ENCODE data around the gene AFAP1L2. TPM values are rescaled to one million over a fixed set of nuclear protein-coding genes. Genes with fewer than 3 reads are reported as not detected.
"Not testable (repeated sequence)": the region's sequence is repeated elsewhere in the genome, so short reads cannot be mapped to it uniquely, and the experiment has no call there.

AFAP1L2 gene
- total RNA-seq, 2 experiments from 2014 or later, result 1.1 to 1.2 TPM

DNA sequence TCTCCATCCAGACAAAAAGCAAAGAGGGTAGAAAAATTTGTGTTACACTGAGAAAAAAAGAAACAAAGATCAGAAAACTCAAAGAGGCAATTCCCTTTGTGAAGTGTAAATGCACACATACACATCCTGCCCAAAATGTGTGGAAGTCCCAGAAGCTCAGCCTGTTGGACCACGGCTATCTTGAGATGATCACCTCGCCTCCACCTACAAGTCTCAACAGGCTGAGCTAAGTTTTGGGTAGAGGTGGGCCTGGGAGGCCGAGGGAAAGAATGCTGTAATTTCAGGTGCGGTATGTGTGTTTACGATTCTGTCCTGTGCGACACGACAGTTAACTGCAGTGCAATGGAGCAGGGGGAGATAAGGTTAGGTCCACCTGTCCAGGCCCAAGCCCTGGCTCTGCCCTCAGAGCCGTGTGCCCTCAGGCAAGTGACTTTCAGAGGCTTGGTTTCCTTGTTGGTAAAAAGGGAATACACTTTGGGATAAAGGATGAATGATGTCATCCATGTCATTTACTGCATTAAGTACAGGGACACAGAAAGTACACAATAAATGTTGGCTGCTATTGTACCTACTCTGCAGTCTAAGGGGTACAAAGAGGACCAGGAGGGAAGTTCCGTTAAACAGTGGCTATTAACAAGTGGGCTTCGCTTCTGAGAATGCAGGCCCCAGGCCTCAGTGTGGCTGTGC, 67.3 kb downstream of the AFAP1L2 start:
- H3K4me1 Mint-ChIP-seq (ENCODE audit: low read depth), result no peaks in the 10 kb centered on the region
- no peak overlapping the region for H3K4me3 Mint-ChIP-seq
- ChIA-PET POLR2A (no interaction called here), CTCF (interaction anchor here (0.5 kb wide), 1 partner anchor 97 kb away, joined by 3 read pairs; no protein-coding TSS in a partner anchor)
- no peaks in the 10 kb centered on the region for H3K9me3 Mint-ChIP-seq
- H3K36me3 Mint-ChIP-seq, result no peaks in the 10 kb centered on the region
- DNase-seq, result no peak
- H3K27me3 Mint-ChIP-seq, result peaks cover 6% of the 10 kb centered on the region
- intact Hi-C loops (cut with micrococcal nuclease), result no loop called here
- H3K27ac Mint-ChIP-seq, result no peak overlapping the region

DNA sequence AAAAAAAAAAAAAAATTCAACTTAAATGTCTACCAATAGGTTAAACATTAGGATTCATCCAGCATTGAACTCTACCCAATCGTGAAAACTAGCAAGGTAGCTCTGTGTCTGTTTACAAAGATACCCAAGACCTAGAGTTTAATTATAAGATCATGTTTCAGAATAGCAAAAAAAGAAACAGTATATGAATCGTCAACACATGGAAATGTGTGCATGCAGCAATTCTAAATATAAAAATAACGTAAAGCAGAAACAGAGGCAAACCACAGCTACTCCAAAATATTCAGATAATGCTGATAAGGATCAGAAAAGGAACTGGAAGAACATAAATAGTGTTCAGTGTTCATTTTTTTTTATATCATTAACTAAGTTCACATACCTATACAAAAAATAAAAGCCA, 68.7 kb downstream of the AFAP1L2 start:
- ChIA-PET POLR2A (no interaction called here), CTCF (interaction anchor here (0.6 kb wide), 1 partner anchor 10 kb away, joined by 4 read pairs; no protein-coding TSS in a partner anchor)
- no peaks in the 10 kb centered on the region for H3K9me3 Mint-ChIP-seq
- H3K27ac Mint-ChIP-seq, result no peak overlapping the region
- H3K27me3 Mint-ChIP-seq, result peaks cover 6% of the 10 kb centered on the region
- no peak for DNase-seq
- intact Hi-C loops (cut with micrococcal nuclease), result no loop called here
- no peaks in the 10 kb centered on the region for H3K4me1 Mint-ChIP-seq (ENCODE audit: low read depth)
- no peak overlapping the region for H3K4me3 Mint-ChIP-seq
- no peaks in the 10 kb centered on the region for H3K36me3 Mint-ChIP-seq

DNA sequence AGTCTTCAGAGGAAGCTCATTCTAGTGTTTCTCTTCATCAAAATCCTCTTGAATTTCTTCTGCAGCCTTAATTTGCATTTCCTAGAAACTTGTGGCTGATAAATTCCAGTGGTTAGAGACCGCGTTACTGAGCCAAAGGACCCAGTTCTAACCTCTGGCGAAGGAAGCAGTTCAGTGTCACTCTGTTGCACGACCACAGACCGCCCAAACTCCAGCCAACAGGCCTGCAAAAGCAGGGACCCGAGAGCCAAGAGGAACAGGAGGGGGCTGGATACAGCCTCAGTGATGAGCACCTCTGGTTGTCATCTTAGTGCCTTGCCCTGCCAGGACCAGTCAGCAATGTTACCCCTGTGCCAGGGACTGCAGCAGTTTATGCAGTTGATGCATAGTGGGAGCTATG, 70.0 kb downstream of the AFAP1L2 start:
- Mint-ChIP-seq H3K27ac (no peak overlapping the region), H3K36me3 (no peaks in the 10 kb centered on the region), H3K4me3 (no peak overlapping the region), H3K4me1 (ENCODE audit: low read depth) (no peaks in the 10 kb centered on the region), H3K9me3 (no peaks in the 10 kb centered on the region), H3K27me3 (peaks cover 6% of the 10 kb centered on the region)
- DNase-seq, result no peak
- intact Hi-C loops (cut with micrococcal nuclease), result no loop called here
- CTCF ChIA-PET, result interaction anchor here (1.3 kb wide), 1 partner anchor 30 kb away, joined by 3 read pairs; no protein-coding TSS in a partner anchor
- POLR2A ChIA-PET, result no interaction called here

DNA sequence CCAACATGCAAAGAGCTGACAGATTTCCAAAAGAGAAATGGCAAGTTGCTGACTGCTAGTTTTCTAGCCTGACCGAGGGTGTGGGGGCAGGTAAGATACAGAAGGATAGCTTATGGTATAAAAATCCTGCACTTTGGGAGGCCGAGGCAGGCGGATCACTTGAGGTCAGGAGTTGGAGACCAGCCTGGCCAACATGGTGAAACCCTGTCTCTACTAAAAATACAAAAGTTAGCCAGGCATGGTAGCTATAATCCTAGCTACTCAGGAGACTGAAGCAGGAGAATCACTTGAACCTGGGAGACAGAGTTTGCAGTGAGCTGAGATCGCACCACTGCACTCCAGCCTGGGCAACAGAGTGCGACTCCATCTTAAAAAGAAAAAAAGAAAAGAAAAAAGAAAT, 70.9 kb downstream of the AFAP1L2 start:
- CTCF ChIA-PET, result interaction anchor here (1.3 kb wide), 1 partner anchor 30 kb away, joined by 3 read pairs; no protein-coding TSS in a partner anchor
- H3K27me3 Mint-ChIP-seq; intact Hi-C loops (cut with micrococcal nuclease): not testable (repeated sequence)

DNA sequence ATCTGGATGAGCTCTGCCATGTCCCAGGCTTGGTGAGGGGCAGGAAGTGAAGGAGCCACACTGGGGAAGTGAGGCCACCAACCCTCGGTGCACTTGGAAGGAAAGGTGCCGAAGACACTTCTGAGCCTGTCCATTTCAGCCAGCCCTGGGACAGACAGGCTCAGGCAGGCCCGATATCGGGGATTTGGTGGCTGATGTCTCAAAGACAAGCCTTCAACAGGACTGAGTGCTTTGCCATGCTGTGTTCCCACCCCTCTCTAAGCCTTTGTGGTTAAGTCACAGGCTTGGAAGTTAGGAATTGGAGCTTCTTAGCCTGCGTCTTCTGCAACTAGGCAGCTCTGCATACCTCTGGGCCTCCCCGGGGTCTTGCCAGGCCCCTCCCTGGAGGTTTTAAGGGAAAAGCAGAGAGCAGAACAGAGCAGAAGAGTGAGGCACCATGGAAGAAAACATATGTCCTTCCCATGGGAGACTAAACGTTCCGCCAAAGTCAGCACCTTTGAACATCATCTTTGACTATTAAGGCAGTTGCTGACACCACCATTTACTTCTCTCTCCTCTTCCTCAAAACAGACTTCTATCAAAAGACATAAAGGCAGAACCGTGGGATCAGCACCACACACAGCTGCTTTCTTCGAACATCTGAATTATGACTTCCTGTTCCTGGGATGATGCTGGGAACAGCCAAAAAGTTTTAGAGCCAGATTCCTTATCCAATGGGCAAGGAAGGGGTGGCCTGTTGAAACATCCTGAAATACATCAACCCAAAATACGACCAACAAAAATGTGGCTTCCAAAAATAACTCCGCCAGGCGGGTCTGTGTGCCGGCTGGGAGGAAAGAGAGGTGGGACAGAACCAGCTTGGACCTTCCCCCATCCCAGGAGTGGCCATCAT, 71.8 kb downstream of the AFAP1L2 start:
- intact Hi-C loops (cut with micrococcal nuclease), result no loop called here
- no peaks in the 10 kb centered on the region for H3K9me3 Mint-ChIP-seq
- POLR2A ChIA-PET, result no interaction called here
- CTCF ChIA-PET, result no interaction called here
- no peak for DNase-seq
- H3K36me3 Mint-ChIP-seq, result no peaks in the 10 kb centered on the region
- no peak overlapping the region for H3K4me3 Mint-ChIP-seq
- H3K27me3 Mint-ChIP-seq, result peaks cover 6% of the 10 kb centered on the region
- no peak overlapping the region for H3K27ac Mint-ChIP-seq
- H3K4me1 Mint-ChIP-seq (ENCODE audit: low read depth), result no peaks in the 10 kb centered on the region

More for the DNA sequence above, 70.9 kb downstream of the AFAP1L2 start:
- H3K27ac Mint-ChIP-seq; H3K9me3 Mint-ChIP-seq; H3K4me3 Mint-ChIP-seq; H3K4me1 Mint-ChIP-seq (ENCODE audit: low read depth); POLR2A ChIA-PET; H3K36me3 Mint-ChIP-seq; DNase-seq: not testable (repeated sequence)

DNA sequence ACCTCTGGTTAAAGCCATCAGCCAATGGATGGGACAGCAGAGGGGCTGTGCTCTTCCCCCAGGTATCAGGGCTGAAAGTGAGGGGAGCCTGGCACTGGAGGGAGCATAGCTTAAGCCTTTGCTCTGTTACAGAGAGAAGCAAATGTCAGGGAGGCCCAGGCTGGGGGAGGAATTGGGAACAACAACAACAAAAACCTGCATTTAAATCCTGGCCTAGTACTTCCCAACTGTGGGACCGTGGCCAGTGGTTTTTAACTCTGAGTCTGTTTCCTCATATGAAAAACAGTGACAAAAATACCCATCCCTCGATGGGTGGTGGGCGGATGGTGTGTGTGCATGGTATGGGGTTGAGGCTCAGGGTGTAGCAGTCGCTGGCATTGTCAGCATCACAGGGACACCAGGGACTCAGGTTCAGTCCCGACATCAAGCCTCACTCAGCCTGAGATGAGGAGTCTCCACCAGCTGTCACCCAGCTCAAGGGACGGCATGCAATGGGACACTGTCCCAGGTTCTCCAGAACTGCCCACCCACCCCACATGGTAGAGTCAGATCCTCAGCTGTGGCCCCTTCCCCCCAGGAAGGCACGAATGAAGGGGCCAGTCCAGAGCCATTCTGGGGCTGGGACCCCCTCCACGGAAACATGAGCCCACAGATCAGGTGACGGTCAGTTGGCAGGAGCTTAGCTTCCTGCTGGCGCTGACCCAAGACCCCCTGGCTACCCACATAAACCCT, 74.5 kb downstream of the AFAP1L2 start:
- intact Hi-C loops (cut with micrococcal nuclease), result no loop called here
- no peak for DNase-seq
- ChIA-PET CTCF (no interaction called here), POLR2A (no interaction called here)
- H3K27me3 Mint-ChIP-seq, result peaks cover under 1% of the 10 kb centered on the region
- H3K4me3 Mint-ChIP-seq, result no peak overlapping the region
- no peaks in the 10 kb centered on the region for H3K9me3 Mint-ChIP-seq
- no peak overlapping the region for H3K27ac Mint-ChIP-seq
- H3K4me1 Mint-ChIP-seq (ENCODE audit: low read depth), result no peaks in the 10 kb centered on the region
- no peaks in the 10 kb centered on the region for H3K36me3 Mint-ChIP-seq

DNA sequence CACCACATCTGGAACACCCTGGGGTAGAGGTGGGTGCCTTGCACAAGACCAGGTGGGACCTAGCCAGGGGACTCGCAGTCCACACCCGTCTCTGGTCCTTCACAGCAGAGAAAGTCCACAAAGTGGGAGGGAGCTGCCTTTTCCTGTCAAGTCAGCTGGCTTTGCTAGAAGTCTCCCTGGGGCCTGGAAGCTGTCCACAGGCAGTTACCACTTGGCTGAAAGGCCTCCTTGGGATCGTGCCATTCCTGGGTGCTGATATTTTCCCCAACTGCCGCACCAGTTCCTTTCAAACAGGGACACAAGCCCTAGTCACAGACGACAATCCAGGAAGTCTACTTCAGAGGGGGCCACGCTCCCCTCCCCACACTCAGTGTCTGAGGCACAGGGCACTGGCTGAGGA, 75.4 kb downstream of the AFAP1L2 start:
- ChIA-PET POLR2A (no interaction called here), CTCF (no interaction called here)
- intact Hi-C loops (cut with micrococcal nuclease), result no loop called here
- Mint-ChIP-seq H3K4me3 (no peak overlapping the region), H3K27me3 (no peaks in the 10 kb centered on the region), H3K36me3 (no peaks in the 10 kb centered on the region), H3K9me3 (no peaks in the 10 kb centered on the region), H3K27ac (no peak overlapping the region), H3K4me1 (ENCODE audit: low read depth) (no peaks in the 10 kb centered on the region)
- no peak for DNase-seq

DNA sequence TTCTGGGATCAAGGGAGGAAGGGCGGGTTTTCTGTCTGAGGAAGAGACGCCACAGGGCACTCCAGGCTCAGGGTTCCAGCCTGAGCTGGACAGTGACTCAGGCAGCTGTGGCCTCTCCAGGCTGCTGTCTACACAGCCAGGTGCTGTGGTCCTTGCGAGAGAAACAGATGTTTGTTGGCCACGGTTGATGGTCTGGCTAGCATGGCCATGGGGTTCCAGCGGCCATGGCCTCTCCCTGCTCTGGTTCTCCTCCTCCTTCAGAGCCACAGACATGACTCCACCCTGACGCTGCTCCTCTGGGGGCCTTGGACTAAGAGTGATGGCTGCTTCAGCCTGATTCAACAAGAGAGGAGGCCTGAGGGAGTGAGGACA, 75.9 kb downstream of the AFAP1L2 start:
- no peak overlapping the region for H3K4me3 Mint-ChIP-seq
- no peak for DNase-seq
- ChIA-PET POLR2A (no interaction called here), CTCF (interaction anchor here (5.2 kb wide), 1 partner anchor 24 kb away, joined by 19 read pairs; no protein-coding TSS in a partner anchor)
- H3K27me3 Mint-ChIP-seq, result no peaks in the 10 kb centered on the region
- H3K4me1 Mint-ChIP-seq (ENCODE audit: low read depth), result no peaks in the 10 kb centered on the region
- no peak overlapping the region for H3K27ac Mint-ChIP-seq
- no peaks in the 10 kb centered on the region for H3K36me3 Mint-ChIP-seq
- no peaks in the 10 kb centered on the region for H3K9me3 Mint-ChIP-seq
- intact Hi-C loops (cut with micrococcal nuclease), result no loop called here

DNA sequence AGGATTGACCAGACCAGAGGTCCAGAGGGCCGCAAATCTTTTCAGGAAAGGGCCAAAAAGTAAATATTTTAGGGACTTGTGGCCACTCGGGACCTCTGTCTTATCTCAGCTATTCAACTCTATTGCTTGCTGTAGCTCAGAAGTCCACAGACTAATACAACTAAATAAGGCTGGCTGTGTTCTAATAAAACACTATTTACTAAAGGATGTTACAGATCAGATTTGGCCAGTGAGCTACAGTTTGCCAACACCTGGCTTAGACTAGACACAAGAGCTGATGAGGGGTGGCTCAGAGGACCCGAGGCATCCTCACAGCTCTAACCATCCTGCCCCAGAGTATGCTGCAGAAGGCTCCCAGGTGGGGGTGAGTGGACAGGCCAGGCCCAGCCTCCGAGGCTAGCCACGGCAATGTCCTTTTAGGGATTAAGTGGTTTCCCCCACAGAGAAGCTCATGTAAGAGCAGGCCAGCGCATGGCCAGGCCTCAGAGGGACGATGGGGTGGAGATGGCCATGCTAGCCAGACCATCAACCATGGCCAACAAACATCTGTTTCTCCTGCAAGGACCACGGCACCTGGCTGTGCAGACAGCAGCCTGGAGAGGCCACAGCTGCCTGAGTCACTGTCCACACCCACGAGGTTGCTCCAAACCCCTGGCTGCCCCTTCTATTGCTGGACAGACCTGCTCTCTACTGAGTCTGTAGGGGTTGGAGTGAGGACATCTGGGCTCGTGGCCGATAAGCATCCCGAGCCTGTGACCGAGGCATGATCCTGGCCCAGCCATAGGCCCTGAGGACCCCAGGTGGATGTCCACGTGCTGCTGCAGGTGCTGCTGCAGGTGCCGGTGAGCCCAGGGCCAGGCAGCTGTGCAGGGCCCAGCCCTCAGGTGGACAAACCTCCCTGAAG, 76.5 kb downstream of the AFAP1L2 start:
- no peaks in the 10 kb centered on the region for H3K9me3 Mint-ChIP-seq

DNA sequence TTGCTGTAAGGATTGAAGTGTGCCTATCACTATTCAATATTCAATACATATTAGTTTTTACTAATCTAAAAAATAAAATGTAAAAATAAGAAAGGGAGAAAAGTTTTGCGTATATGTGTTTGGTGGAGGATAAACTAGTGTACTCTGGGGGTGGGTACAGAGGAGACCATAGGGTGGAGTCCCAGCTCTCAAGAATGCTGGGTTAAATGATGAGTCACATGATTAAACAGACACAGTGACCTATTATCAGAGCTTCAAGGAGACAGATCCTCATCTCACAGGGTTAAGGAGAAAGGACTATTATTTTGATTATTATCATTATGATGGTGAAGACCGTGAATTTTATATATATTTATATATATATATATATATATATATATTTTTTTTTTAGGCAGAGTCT, 77.5 kb downstream of the AFAP1L2 start:
- Mint-ChIP-seq H3K27me3 (no peaks in the 10 kb centered on the region), H3K27ac (no peak overlapping the region), H3K4me3 (no peak overlapping the region), H3K9me3 (no peaks in the 10 kb centered on the region), H3K4me1 (ENCODE audit: low read depth) (no peaks in the 10 kb centered on the region), H3K36me3 (no peaks in the 10 kb centered on the region)
- ChIA-PET CTCF (interaction anchor here (5.2 kb wide), 1 partner anchor 23 kb away, joined by 19 read pairs; no protein-coding TSS in a partner anchor), POLR2A (no interaction called here)
- DNase-seq, result no peak
- intact Hi-C loops (cut with micrococcal nuclease), result no loop called here

More for the DNA sequence above, 76.5 kb downstream of the AFAP1L2 start:
- intact Hi-C loops (cut with micrococcal nuclease), result no loop called here
- POLR2A ChIA-PET, result no interaction called here
- no peak overlapping the region for H3K4me3 Mint-ChIP-seq
- no peak overlapping the region for H3K27ac Mint-ChIP-seq
- no peaks in the 10 kb centered on the region for H3K36me3 Mint-ChIP-seq
- DNase-seq, result no peak
- CTCF ChIA-PET, result interaction anchor here (5.2 kb wide), 1 partner anchor 24 kb away, joined by 19 read pairs; no protein-coding TSS in a partner anchor
- H3K27me3 Mint-ChIP-seq, result no peaks in the 10 kb centered on the region
- H3K4me1 Mint-ChIP-seq (ENCODE audit: low read depth), result no peaks in the 10 kb centered on the region

DNA sequence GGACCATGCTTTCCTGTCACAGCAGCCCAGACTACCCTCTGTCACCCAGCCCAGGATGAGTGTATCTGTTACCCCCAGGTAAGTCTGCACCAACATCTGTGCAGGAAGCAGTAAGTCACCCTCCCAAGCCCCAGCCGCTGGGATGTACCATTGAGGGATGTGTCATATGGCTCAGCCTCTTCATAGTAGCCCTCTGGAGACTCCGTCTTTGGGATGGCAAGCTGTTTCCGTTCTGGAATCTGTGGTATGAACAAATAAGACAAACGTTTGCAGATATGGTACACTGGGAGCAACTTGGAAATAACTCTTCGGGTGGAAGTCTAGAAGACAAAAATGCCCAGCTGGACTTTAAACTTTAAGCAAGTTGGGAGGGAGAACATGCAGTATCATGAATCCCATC, 81.3 kb downstream of the AFAP1L2 start:
- Mint-ChIP-seq H3K27ac (no peak overlapping the region), H3K4me1 (ENCODE audit: low read depth) (no peaks in the 10 kb centered on the region), H3K9me3 (no peaks in the 10 kb centered on the region), H3K36me3 (no peaks in the 10 kb centered on the region), H3K27me3 (no peaks in the 10 kb centered on the region), H3K4me3 (no peak overlapping the region)
- ChIA-PET CTCF (no interaction called here), POLR2A (no interaction called here)
- intact Hi-C loops (cut with micrococcal nuclease), result no loop called here
- DNase-seq, result no peak
